ENCODE measurements around the gene TTC28.

Gene TTC28

GRCh38 chr22:28438183-28438768 lies 241.4 kb downstream of the TTC28 start:
- DNase-seq: peak; percentile 2

GRCh38 chr22:28435982-28436381 lies 243.7 kb downstream of the TTC28 start:
- no peak for DNase-seq

GRCh38 chr22:28435140-28435768 lies 244.4 kb downstream of the TTC28 start:
- peak; percentile 0 for DNase-seq

DNA sequence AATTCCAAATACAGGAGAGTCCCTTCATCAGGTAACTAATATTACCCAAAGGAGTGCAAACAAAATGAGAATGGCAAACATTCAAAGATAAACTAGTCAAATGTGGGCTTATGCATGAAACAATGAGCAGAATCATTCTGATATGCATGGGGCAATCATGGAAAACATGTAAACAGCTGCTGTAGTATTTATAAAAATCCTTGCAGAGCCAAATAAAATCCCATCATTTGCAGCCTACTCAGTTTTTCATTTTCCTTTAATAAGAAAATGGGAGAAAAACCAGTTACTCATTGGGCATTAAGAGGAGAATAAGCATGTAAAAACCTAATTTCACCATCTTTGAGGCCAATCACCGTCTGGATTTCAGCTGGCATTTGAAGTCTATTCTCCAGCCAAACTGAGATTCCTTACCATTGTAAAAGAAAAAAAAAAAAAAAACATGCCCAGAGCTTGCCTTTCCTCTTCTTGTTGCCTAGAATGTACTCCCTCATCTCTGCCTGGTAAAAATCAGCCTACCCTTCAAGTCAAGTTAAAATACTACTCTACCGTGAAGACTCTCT lies 249.1 kb downstream of the TTC28 start:
- no peak for DNase-seq

- no peak for DNase-seq
These were observed 249.9 kb downstream of the TTC28 start for GRCh38 chr22:28429711-28430110.

- no peak for DNase-seq
These were observed 251.4 kb downstream of the TTC28 start for GRCh38 chr22:28428271-28428670.

- no peak for DNase-seq
These were observed 253.1 kb downstream of the TTC28 start for GRCh38 chr22:28426346-28427132.

GRCh38 chr22:28425211-28425610 lies 254.4 kb downstream of the TTC28 start:
- DNase-seq: no peak

DNA sequence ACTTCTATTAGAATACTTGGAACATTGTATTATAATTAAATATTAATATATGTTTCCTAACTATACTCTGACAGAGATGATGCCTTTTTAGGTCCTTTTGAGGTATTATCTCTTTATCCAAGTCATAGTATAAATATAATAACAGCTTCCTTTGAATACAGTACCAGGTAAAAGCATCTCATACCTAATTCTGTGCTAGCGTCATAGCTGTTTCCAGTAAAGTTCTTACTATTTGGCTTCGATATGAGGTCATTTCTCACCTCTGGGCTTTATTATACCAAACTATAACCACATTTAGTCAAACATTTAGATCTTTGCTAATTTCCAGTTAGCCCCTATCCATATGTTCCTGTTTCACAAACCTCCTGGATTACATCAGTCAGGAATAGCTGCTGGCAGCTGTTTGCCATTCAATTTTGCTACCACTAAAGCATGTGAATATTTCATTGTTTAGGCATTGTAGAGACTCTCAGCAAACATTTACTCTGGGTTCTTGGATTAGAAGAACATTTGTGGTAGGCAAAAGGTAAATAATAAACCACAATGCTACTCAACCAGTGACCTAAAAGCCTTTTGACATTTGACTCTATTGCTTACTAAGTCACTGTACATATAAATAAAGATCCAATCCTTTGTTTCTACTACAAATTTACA lies 255.1 kb downstream of the TTC28 start:
- peak; percentile 13 for DNase-seq

DNA sequence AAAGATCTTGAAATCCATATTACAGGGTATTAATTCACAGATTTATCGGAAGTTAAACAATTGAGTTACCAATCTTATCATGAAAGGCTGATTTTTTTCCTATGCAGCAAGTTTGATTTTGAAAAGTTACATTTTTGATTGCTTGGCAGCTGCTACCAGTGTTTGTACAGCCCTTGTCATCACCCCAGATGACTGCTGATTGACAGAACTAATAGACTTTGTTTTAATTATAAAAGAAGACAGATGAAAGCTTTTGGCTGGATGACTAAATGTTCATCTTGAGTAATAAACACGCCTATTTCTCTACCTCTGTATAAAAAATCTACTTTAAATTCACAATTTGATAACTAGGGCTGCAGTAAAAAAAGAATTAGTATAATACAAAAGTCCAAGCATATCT lies 259.7 kb downstream of the TTC28 start:
- no peak for DNase-seq

- DNase-seq: no peak
These were observed 261.6 kb downstream of the TTC28 start for GRCh38 chr22:28418008-28418407.

GRCh38 chr22:28417431-28417830 lies 262.2 kb downstream of the TTC28 start:
- DNase-seq: no peak

- no peak for DNase-seq
These were observed 264.7 kb downstream of the TTC28 start for GRCh38 chr22:28414913-28415312.

GRCh38 chr22:28413612-28414399 lies 265.8 kb downstream of the TTC28 start:
- no peak for DNase-seq

- DNase-seq: no peak
These were observed 267.5 kb downstream of the TTC28 start for GRCh38 chr22:28412109-28412508.

DNA sequence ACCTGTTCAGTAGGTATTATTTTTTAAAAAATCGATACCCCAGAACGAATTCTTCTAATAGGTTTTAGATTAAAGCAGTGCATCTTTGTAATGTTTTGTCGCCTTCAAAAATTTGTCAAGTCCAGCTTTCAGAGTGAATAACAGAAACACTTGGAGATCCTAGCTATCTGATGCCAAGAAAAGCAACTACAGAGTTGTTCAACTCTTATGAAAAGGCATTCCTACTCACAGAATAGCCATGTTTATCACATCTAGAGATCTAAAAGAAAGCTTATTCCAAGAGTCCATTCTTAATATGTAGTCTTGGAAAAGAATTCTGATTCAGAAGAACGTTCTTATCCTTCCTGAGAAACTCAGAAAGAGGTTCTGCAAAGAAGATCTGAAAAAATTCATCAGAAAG lies 268.5 kb downstream of the TTC28 start:
- no peak for DNase-seq

DNA sequence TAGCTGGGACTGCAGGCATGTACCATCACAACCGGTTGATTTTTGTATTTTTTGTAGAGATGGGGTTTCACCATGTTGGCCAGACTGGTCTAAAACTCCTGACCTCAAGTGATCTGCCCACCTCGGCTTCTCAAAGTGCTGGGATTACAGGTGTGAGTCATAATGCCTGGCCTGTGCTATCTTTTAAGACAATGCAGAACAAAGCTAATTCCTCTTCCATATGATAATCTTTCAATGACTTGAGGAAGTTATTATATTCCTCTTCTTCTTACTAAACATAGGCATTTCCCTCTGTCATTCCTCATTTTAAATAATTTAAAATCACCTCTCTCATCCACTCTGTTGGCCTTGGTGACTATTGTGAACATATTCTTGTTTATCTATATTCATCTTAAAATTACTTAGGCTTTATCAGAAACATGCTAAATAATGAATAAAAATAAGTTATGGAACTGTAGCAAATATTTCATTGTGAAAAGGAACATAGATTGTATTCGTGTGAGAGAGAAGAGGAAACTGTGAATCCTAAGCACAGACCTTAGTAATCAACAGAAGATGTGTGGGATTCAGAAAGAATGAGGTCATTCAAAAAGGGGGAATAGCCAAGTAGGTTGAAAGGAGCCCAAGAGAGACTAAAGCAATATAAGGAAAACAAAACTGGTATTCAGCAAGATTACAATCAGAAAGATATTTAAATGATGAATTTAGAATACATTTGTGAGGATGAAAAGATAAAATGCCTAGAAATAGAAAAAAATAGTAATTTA lies 269.4 kb downstream of the TTC28 start:
- DNase-seq: no peak

DNA sequence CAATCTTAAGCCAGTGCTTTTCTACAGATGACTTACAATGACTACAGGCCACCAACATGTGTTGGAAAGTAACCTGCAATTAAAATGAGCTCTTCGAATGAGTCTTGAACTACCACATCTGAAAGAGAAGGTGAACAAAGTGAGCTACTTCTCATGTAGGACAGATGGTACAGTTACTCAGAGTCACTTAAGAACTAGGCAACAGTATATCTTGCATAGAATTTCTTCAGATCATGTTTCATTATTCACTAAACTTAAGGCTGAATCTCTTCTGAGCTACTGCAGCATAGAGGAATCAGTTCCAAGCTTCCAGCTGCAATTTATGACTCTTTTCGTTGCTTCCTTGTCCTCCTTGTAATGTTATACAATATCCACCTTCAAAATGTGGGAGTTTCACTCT lies 270.9 kb downstream of the TTC28 start:
- no peak for DNase-seq

DNA sequence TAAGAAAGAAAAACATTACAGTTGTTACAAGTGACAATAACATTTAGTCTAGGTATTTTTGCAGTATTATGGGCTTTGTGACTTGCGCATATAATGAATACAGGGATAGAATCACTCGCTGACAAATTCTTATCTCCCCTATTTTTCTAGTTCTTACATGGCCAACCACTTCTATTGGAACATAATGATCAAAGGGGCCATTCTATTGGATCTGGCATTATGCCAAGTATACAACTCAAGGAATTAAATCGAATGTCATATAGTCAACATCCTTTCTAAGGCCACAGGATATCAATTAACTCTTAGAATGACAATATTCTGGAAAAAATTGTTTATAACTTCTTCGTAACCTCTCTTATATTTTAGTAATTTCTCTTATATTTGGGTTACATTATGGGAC lies 272.0 kb downstream of the TTC28 start:
- DNase-seq: no peak

- no peak for DNase-seq
These were observed 273.4 kb downstream of the TTC28 start for GRCh38 chr22:28406246-28406645.

GRCh38 chr22:28405588-28405987 lies 274.1 kb downstream of the TTC28 start:
- DNase-seq: no peak

- no peak for DNase-seq
These were observed 277.1 kb downstream of the TTC28 start for GRCh38 chr22:28402539-28402938.
